Loucy (cell line): Measurements from ENCODE around the gene LYPD4.
"Not testable (repeated sequence)": the region's sequence is repeated elsewhere in the genome, so short reads cannot be mapped to it uniquely, and the experiment has no call there.

Experiments used
- H2AFZ ChIP-seq: fragments of 200-600 bp; sonication (generic); 2 replicates; pipeline ENCODE4 v1.6.0; 2016; ENCODE audit warnings: antibody characterized with exemption, mild to moderate bottlenecking, low read length, moderate library complexity
- H3F3A ChIP-seq: fragments of 200-600 bp; 2 replicates; pipeline ENCODE4 v1.6.0; 2016; ENCODE audit warnings: antibody characterized with exemption, low read depth, mild to moderate bottlenecking
- H3K27me3 ChIP-seq: fragments of 200-600 bp; sonication (generic); 2 replicates; pipeline ENCODE4 v1.6.1; 2014; ENCODE audit warnings: low read length, mild to moderate bottlenecking; ENCODE audit not compliant: insufficient read depth, poor library complexity, severe bottlenecking
- H3K36me3 ChIP-seq: fragments of 200-600 bp; sonication (generic); 2 replicates; pipeline ENCODE4 v1.6.1; 2016; ENCODE audit warnings: low read length; ENCODE audit not compliant: insufficient read depth
- H3K4me1 ChIP-seq: fragments of 200-600 bp; sonication (generic); 2 replicates; pipeline ENCODE4 v1.5.1; 2014; ENCODE audit warnings: low read length, mild to moderate bottlenecking; ENCODE audit not compliant: insufficient read depth, poor library complexity, severe bottlenecking
- H3K4me2 ChIP-seq: fragments of 200-600 bp; sonication (generic); 2 replicates; pipeline ENCODE4 v1.6.0; 2014; ENCODE audit warnings: antibody characterized with exemption, low read length, low read depth, mild to moderate bottlenecking; ENCODE audit not compliant: poor library complexity, severe bottlenecking
- H3K4me3 ChIP-seq: fragments of 200-600 bp; sonication (generic); 2 replicates; pipeline ENCODE4 v1.5.1; 2014; ENCODE audit warnings: low read length, mild to moderate bottlenecking, mixed read lengths; ENCODE audit not compliant: poor library complexity, severe bottlenecking
- H3K79me2 ChIP-seq: fragments of 200-600 bp; sonication (generic); 2 replicates; pipeline ENCODE4 v1.6.1; 2014; ENCODE audit warnings: low read length; ENCODE audit not compliant: insufficient read depth
- H3K9ac ChIP-seq: fragments of 200-600 bp; sonication (generic); 2 replicates; pipeline ENCODE4 v1.6.0; 2014; ENCODE audit warnings: mild to moderate bottlenecking, low read depth, low read length, moderate library complexity; ENCODE audit not compliant: poor library complexity, severe bottlenecking
- H3K9me2 ChIP-seq: fragments of 200-600 bp; sonication (generic); replicated peaks from 2 replicates; pipeline ENCODE4 v1.6.1; 2016; ENCODE audit warnings: low read depth, low read length, mixed read lengths
- H3K9me3 ChIP-seq: fragments of 200-600 bp; sonication (generic); 2 replicates; pipeline ENCODE4 v1.6.1; 2014; ENCODE audit warnings: mild to moderate bottlenecking, antibody characterized with exemption, low read length, low read depth; ENCODE audit not compliant: insufficient read depth
- H4K20me1 ChIP-seq: fragments of 200-600 bp; sonication (generic); 2 replicates; pipeline ENCODE4 v1.6.0; 2014; ENCODE audit warnings: antibody characterized with exemption, low read length, mild to moderate bottlenecking; ENCODE audit not compliant: insufficient read depth, poor library complexity, severe bottlenecking
- CTCF ChIP-seq: fragments of 200-600 bp; sonication (generic); conservative IDR thresholded peaks from 2 replicates; pipeline ENCODE4 v1.5.1; 2014; ENCODE audit warnings: mild to moderate bottlenecking, antibody characterized with exemption, low read length
- EZH2phosphoT487 ChIP-seq: fragments of 200-600 bp; IDR thresholded peaks from 2 replicates; pipeline ENCODE4 v1.6.1; 2018; ENCODE audit warnings: antibody characterized with exemption, mild to moderate bottlenecking, moderate library complexity, borderline replicate concordance

The LYPD4 gene

GRCh38 chr19:41876847-41877832 is 32.7 kb upstream of the LYPD4 start, which contains the start of gene CD79A:
Gene CD79A (plus strand): TSS chr19:41877279. CDS start chr19:41877305, 26 bp downstream.
- peak within 1 kb of the TSS; percentile 23; the same call in 1 of the 2 replicates for H2AFZ ChIP-seq
- peak within 1 kb of the TSS; percentile 77 for H3K4me3 ChIP-seq
- TF ChIP-seq EZH2phosphoT487 = no peak
- no peak for TF ChIP-seq CTCF
- peaks cover 27% of the 10 kb centered on the region for H3K79me2 ChIP-seq
- H3K4me2 ChIP-seq = peak within 1 kb of the TSS; percentile 89
- no peaks in the 10 kb centered on the region for H3K9me2 ChIP-seq
- H4K20me1 ChIP-seq = no peaks in the 10 kb centered on the region
- H3K27me3 ChIP-seq = no peaks in the 10 kb centered on the region
- H3K4me1 ChIP-seq = peaks cover 33% of the 10 kb centered on the region
- peak within 1 kb of the TSS; percentile 81 for H3K9ac ChIP-seq
- peaks cover 5% of the 10 kb centered on the region; the same call in 1 of the 2 replicates for H3K36me3 ChIP-seq
- peaks cover 16% of the 10 kb centered on the region for H3F3A ChIP-seq
- H3K9me3 ChIP-seq = no peaks in the 10 kb centered on the region

GRCh38 chr19:41875973-41876372 is 31.5 kb upstream of the LYPD4 start:
- H3K9me2 ChIP-seq, H3K9me3 ChIP-seq, H4K20me1 ChIP-seq, H3K27me3 ChIP-seq, H2AFZ ChIP-seq: not testable (repeated sequence)
- Histone ChIP-seq H3K36me3 (peaks cover 17% of the 10 kb centered on the region; the same call in 1 of the 2 replicates), H3K4me1 (peaks cover 33% of the 10 kb centered on the region), H3K4me2 (peak overlapping the region; percentile 57), H3K9ac (peak overlapping the region; percentile 81), H3K79me2 (peaks cover 27% of the 10 kb centered on the region), H3K4me3 (peak overlapping the region; percentile 34), H3F3A (peaks cover 22% of the 10 kb centered on the region; the same call in 1 of the 2 replicates)

GRCh38 chr19:41872775-41873647 is 28.5 kb upstream of the LYPD4 start:
- TF ChIP-seq CTCF = peak; percentile 89
- TF ChIP-seq EZH2phosphoT487 = no peak
- peaks cover 21% of the 10 kb centered on the region for H3K79me2 ChIP-seq
- no peaks in the 10 kb centered on the region for H3K9me2 ChIP-seq
- no peaks in the 10 kb centered on the region for H3K9me3 ChIP-seq
- H3F3A ChIP-seq = peaks cover 22% of the 10 kb centered on the region; the same call in 1 of the 2 replicates
- no peak overlapping the region for H3K4me3 ChIP-seq
- no peak overlapping the region for H2AFZ ChIP-seq
- H4K20me1 ChIP-seq = peaks cover 23% of the 10 kb centered on the region
- no peak overlapping the region for H3K4me2 ChIP-seq
- H3K4me1 ChIP-seq = peaks cover 28% of the 10 kb centered on the region
- no peak overlapping the region for H3K9ac ChIP-seq
- H3K27me3 ChIP-seq = no peaks in the 10 kb centered on the region
- peaks cover 43% of the 10 kb centered on the region; the same call in 1 of the 2 replicates for H3K36me3 ChIP-seq
